Measurements from ENCODE around the gene MYO18B. TPM values are rescaled to one million over a fixed set of nuclear protein-coding genes. Genes with fewer than 3 reads are reported as not detected.

Gene MYO18B
- total RNA-seq, 1 donor from 2014 or later, result 1.9 TPM

- Mint-ChIP-seq H3K9me3 (ENCODE audit: low read depth) (no peaks in the 10 kb centered on the region), H3K27ac (no peak overlapping the region), H3K4me3 (ENCODE audit: low read depth) (no peak overlapping the region), H3K27me3 (no peaks in the 10 kb centered on the region), H3K4me1 (ENCODE audit: low read depth) (no peaks in the 10 kb centered on the region), H3K36me3 (ENCODE audit: insufficient read depth) (peaks cover 9% of the 10 kb centered on the region)
- no peak for DNase-seq (ENCODE audit: low spot score, unreplicated experiment)
- TF ChIP-seq CTCF (IDR thresholded peaks at IDR 0.05; ENCODE audit: unreplicated experiment), result no peak
Measured at GRCh38 chr22:25695146-25695545, 46.8 kb upstream of the MYO18B start.

GRCh38 chr22:25696763-25697162, 45.2 kb upstream of the MYO18B start:
- H3K4me1 Mint-ChIP-seq (ENCODE audit: low read depth), result no peaks in the 10 kb centered on the region
- peaks cover 8% of the 10 kb centered on the region for H3K36me3 Mint-ChIP-seq (ENCODE audit: insufficient read depth)
- H3K4me3 Mint-ChIP-seq (ENCODE audit: low read depth), result no peak overlapping the region
- TF ChIP-seq CTCF (IDR thresholded peaks at IDR 0.05; ENCODE audit: unreplicated experiment), result no peak
- H3K27ac Mint-ChIP-seq, result no peak overlapping the region
- H3K9me3 Mint-ChIP-seq (ENCODE audit: low read depth), result no peaks in the 10 kb centered on the region
- H3K27me3 Mint-ChIP-seq, result no peaks in the 10 kb centered on the region
- no peak for DNase-seq (ENCODE audit: low spot score, unreplicated experiment)

GRCh38 chr22:25697181-25697664, 44.8 kb upstream of the MYO18B start:
- Mint-ChIP-seq H3K36me3 (ENCODE audit: insufficient read depth) (peaks cover 8% of the 10 kb centered on the region), H3K4me1 (ENCODE audit: low read depth) (no peaks in the 10 kb centered on the region), H3K4me3 (ENCODE audit: low read depth) (no peak overlapping the region), H3K9me3 (ENCODE audit: low read depth) (no peaks in the 10 kb centered on the region), H3K27ac (no peak overlapping the region), H3K27me3 (no peaks in the 10 kb centered on the region)
- DNase-seq (ENCODE audit: low spot score, unreplicated experiment), result no peak
- TF ChIP-seq CTCF (IDR thresholded peaks at IDR 0.05; ENCODE audit: unreplicated experiment), result no peak

- Mint-ChIP-seq H3K27ac (no peak overlapping the region), H3K27me3 (no peaks in the 10 kb centered on the region), H3K9me3 (ENCODE audit: low read depth) (no peaks in the 10 kb centered on the region), H3K4me3 (ENCODE audit: low read depth) (no peak overlapping the region), H3K36me3 (ENCODE audit: insufficient read depth) (peaks cover 8% of the 10 kb centered on the region), H3K4me1 (ENCODE audit: low read depth) (no peaks in the 10 kb centered on the region)
- TF ChIP-seq CTCF (IDR thresholded peaks at IDR 0.05; ENCODE audit: unreplicated experiment), result no peak
- DNase-seq (ENCODE audit: low spot score, unreplicated experiment), result no peak
Measured at GRCh38 chr22:25697978-25698377, 44.0 kb upstream of the MYO18B start.

GRCh38 chr22:25698461-25698860, 43.5 kb upstream of the MYO18B start:
- Mint-ChIP-seq H3K4me1 (ENCODE audit: low read depth) (no peaks in the 10 kb centered on the region), H3K27me3 (no peaks in the 10 kb centered on the region), H3K27ac (peak overlapping the region; percentile 66), H3K9me3 (ENCODE audit: low read depth) (no peaks in the 10 kb centered on the region), H3K36me3 (ENCODE audit: insufficient read depth) (peaks cover 8% of the 10 kb centered on the region), H3K4me3 (ENCODE audit: low read depth) (no peak overlapping the region)
- TF ChIP-seq CTCF (IDR thresholded peaks at IDR 0.05; ENCODE audit: unreplicated experiment), result no peak
- no peak for DNase-seq (ENCODE audit: low spot score, unreplicated experiment)

All from progenitor cell of endocrine pancreas (in vitro differentiated cells).